Measurements from ENCODE around the gene DRD4. TPM values are rescaled to one million over a fixed set of nuclear protein-coding genes. Genes with fewer than 3 reads are reported as not detected.

Gene DRD4
- total and polyA plus RNA-seq, 10 of the 15 experiments (the other 5 are each of a cell fraction or from before 2014, with no cell fraction given) = not detected

- Histone ChIP-seq H4K20me1 (ENCODE audit: control insufficient read depth, insufficient read depth) (peaks cover 11% of the 10 kb centered on the region), H3K27me3 (replicated peaks in 1 of 2; ENCODE audit: control insufficient read depth in 2 of 2, insufficient read depth in 2 of 2, low read length in 1 of 2) (no peaks in the 10 kb centered on the region), H3K9me3 (replicated peaks; ENCODE audit: control insufficient read depth, insufficient read depth, low read length) (no peaks in the 10 kb centered on the region), H2AFZ (ENCODE audit: control insufficient read depth, low read depth, low read length) (no peak overlapping the region), H3K4me3 (peak overlapping the region; percentile 90), H3K4me1 (ENCODE audit: control insufficient read depth, insufficient read depth, low read length) (peaks cover 14% of the 10 kb centered on the region), H3K36me3 (ENCODE audit: control insufficient read depth in 2 of 2, insufficient read depth in 2 of 2, low read length in 1 of 2) (peaks cover 10 to 37% of the 10 kb centered on the region in 2 experiments; a peak in 3 of 4 replicates), H3K9ac (ENCODE audit: control insufficient read depth, insufficient read depth, low read length) (peak overlapping the region; percentile 91), H3K79me2 (ENCODE audit: control insufficient read depth, insufficient read depth, low read length) (peaks cover 26% of the 10 kb centered on the region), H3K27ac (ENCODE audit: control insufficient read depth, insufficient read depth) (peak overlapping the region; percentile 100), H3K4me2 (ENCODE audit: control insufficient read depth, insufficient read depth) (peak overlapping the region; percentile 99)
- TSS peak; percentile 78 for BruUV-seq (replicated peaks)
- ChIA-PET CTCF (interaction anchor here (1.4 kb wide), 1 partner anchor 81 kb away, joined by 6 read pairs; the partner anchor contains the start of gene TMEM80), POLR2A (interaction anchor here (0.8 to 1.6 kb wide), 11 partner anchors 39 to 295 kb away, joined by 3 to 10 read pairs (median 3); partner anchors contain the start of genes CHID1, HRAS and PHRF1), SMC1A (ENCODE audit: uncharacterized antibody, unreplicated experiment) (no interaction called here), RAD21 (ENCODE audit: unreplicated experiment) (interaction anchor here (0.6 to 1.5 kb wide), 4 partner anchors 79 to 260 kb away, joined by 3 to 5 read pairs (median 4); partner anchors contain the start of gene HRAS)
- FAIRE-seq = no peak
- in situ Hi-C loops (cut with MboI) (no loop called here), intact Hi-C loops (cut with micrococcal nuclease; ENCODE audit: unreplicated experiment) (loop anchor here (5.0 kb wide), 1 partner anchor 107 kb away; no protein-coding TSS in a partner anchor)
- WGBS (ENCODE audit: insufficient coverage, insufficient replicate concordance, low lambda C conversion rate, missing lambda C conversion rate) = 69% methylated on average over 51 of the region's 68 CpGs
- no peak for DNase-seq (ENCODE audit: low read depth, low spot score)
- ATAC-seq = peak; percentile 4
- TF ChIP-seq, protein P1, sequence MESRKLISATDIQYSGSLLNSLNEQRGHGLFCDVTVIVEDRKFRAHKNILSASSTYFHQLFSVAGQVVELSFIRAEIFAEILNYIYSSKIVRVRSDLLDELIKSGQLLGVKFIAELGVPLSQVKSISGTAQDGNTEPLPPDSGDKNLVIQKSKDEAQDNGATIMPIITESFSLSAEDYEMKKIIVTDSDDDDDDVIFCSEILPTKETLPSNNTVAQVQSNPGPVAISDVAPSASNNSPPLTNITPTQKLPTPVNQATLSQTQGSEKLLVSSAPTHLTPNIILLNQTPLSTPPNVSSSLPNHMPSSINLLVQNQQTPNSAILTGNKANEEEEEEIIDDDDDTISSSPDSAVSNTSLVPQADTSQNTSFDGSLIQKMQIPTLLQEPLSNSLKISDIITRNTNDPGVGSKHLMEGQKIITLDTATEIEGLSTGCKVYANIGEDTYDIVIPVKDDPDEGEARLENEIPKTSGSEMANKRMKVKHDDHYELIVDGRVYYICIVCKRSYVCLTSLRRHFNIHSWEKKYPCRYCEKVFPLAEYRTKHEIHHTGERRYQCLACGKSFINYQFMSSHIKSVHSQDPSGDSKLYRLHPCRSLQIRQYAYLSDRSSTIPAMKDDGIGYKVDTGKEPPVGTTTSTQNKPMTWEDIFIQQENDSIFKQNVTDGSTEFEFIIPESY (IDR thresholded peaks at IDR 0.05) = 0 out of 2 replicates have a peak, but pooled peaks have one; percentile 51
- TF ChIP-seq RAD21 (IDR thresholded peaks at IDR 0.05; ENCODE audit: insufficient read depth, low read depth, low read length) = no peak
- no peak for TF ChIP-seq TCF7 (IDR thresholded peaks at IDR 0.05; ENCODE audit: borderline replicate concordance)
- TF ChIP-seq SMAD1 (IDR thresholded peaks at IDR 0.05; ENCODE audit: low read depth, partially characterized antibody) = no peak
- no peak for TF ChIP-seq STAT3 (IDR thresholded peaks at IDR 0.05; ENCODE audit: low read depth, low read length)
- TF ChIP-seq CUX1 (IDR thresholded peaks at IDR 0.05; ENCODE audit: insufficient replicate concordance, low read depth, low read length) = no peak
- TF ChIP-seq SP1 (IDR thresholded peaks at IDR 0.05; ENCODE audit: low read depth, low read length) = no peak
- TF ChIP-seq, protein P2, sequence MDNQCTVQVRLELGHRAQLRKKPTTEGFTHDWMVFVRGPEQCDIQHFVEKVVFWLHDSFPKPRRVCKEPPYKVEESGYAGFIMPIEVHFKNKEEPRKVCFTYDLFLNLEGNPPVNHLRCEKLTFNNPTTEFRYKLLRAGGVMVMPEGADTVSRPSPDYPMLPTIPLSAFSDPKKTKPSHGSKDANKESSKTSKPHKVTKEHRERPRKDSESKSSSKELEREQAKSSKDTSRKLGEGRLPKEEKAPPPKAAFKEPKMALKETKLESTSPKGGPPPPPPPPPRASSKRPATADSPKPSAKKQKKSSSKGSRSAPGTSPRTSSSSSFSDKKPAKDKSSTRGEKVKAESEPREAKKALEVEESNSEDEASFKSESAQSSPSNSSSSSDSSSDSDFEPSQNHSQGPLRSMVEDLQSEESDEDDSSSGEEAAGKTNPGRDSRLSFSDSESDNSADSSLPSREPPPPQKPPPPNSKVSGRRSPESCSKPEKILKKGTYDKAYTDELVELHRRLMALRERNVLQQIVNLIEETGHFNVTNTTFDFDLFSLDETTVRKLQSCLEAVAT (IDR thresholded peaks at IDR 0.05) = peak; percentile 88; the same call in 1 of the 2 replicates
- peak; percentile 30; the same call in 1 of the 2 replicates for TF ChIP-seq ZBTB4 (CRISPR knock-in tag; IDR thresholded peaks at IDR 0.05)
Measured at GRCh38 chr11:614623-615503, 22.2 kb upstream of the DRD4 start.
